Endothelial cell of umbilical vein (primary cell): ENCODE measurements around the gene KIFC1. TPM values are rescaled to one million over a fixed set of nuclear protein-coding genes. Genes with fewer than 3 reads are reported as not detected.
"Not testable (repeated sequence)": the region's sequence is repeated elsewhere in the genome, so short reads cannot be mapped to it uniquely, and the experiment has no call there.

Experiments
- BruUV-seq: library from RNA; stranded (reverse); fragments of 400-500 nt; replicated peaks from 2 replicates; lab custom pipeline; 2021; lab: Mats Ljungman, UMichigan
- CTCF ChIA-PET: fragments of 300-600, 350-600 bp; sonication (Branson Sonifier 250); formaldehyde crosslinking; loops from one replicate; lab custom pipeline; 2021; ENCODE audit warnings: antibody characterized with exemption, inconsistent platforms; lab: Charles Lee
- POLR2A ChIA-PET: fragments of 300-600, 350-600 bp; sonication (Branson Sonifier 250); formaldehyde crosslinking; loops from one replicate; lab custom pipeline; 2021; ENCODE audit warnings: antibody characterized with exemption, inconsistent platforms; lab: Charles Lee
- DNase-seq: peaks from one replicate; pipeline ENCODE4 v3.0.0-alpha.2; 2011; ENCODE audit warnings: low read depth, low spot score
- FAIRE-seq: peaks from 2 replicates; lab custom pipeline; 2011; peaks lifted over from hg19 to GRCh38; lab: Jason Lieb, UNC
- H2AFZ ChIP-seq: 2 replicates; pipeline ENCODE4 v1.6.0; 2012; ENCODE audit warnings: low read depth, low read length, control low read depth, inconsistent platforms
- H3K27ac ChIP-seq: 2 replicates; pipeline ENCODE4 v1.5.1; 2011; ENCODE audit warnings: low read depth, mild to moderate bottlenecking, control low read depth, low read length, moderate library complexity; ENCODE audit not compliant: insufficient read depth
- H3K27me3 ChIP-seq, 2 experiments: 2 replicates each; pipeline versions ENCODE4 v1.6.0 to v1.6.1; 2011; ENCODE audit warnings: low read length in 2 of 2, mixed read lengths in 1 of 2; ENCODE audit not compliant: control insufficient read depth in 2 of 2, insufficient read depth in 2 of 2
- H3K36me3 ChIP-seq, 2 experiments: 2 replicates in 1 of 2; 3 replicates in 1 of 2; pipeline ENCODE4 v1.5.1; 2011; ENCODE audit warnings: low read length in 2 of 2, mild to moderate bottlenecking in 1 of 2, moderate library complexity in 1 of 2; ENCODE audit not compliant: control insufficient read depth in 2 of 2, insufficient read depth in 2 of 2; ENCODE audit errors: extremely low read depth in 1 of 2
- H3K4me1 ChIP-seq: 3 replicates; pipeline ENCODE4 v1.5.1; 2011; ENCODE audit warnings: mild to moderate bottlenecking, low read length; ENCODE audit not compliant: control insufficient read depth, insufficient read depth; ENCODE audit errors: extremely low read depth
- H3K4me2 ChIP-seq: 2 replicates; pipeline ENCODE4 v1.6.1; 2011; ENCODE audit warnings: low read length, control low read depth, mixed read lengths; ENCODE audit not compliant: insufficient read depth
- H3K4me3 ChIP-seq, 3 experiments: fragments of 200-600 bp in 1 of 3; sonication (generic), shearing (Covaris generic) in 1 of 3; replicated peaks in 1 of 3; 2 replicates each; pipeline ENCODE4 v1.5.1; 2011 to 2016; ENCODE audit warnings: control low read depth in 3 of 3, low read length in 3 of 3, mild to moderate bottlenecking in 2 of 3, inconsistent platforms in 1 of 3, low read depth in 1 of 3, moderate library complexity in 1 of 3; ENCODE audit not compliant: insufficient read depth in 1 of 3
- H3K79me2 ChIP-seq: 2 replicates; pipeline ENCODE4 v1.6.0; 2012; ENCODE audit warnings: low read length, inconsistent platforms; ENCODE audit not compliant: control insufficient read depth, insufficient read depth
- H3K9ac ChIP-seq: replicated peaks from 2 replicates; pipeline ENCODE3; 2011; ENCODE audit warnings: low read length, control low read depth; ENCODE audit not compliant: insufficient read depth; ENCODE audit errors: extremely low read depth
- H3K9me1 ChIP-seq: replicated peaks from 3 replicates; pipeline ENCODE4 v1.6.0; 2011; ENCODE audit warnings: mild to moderate bottlenecking, low read length; ENCODE audit not compliant: control insufficient read depth, insufficient read depth; ENCODE audit errors: extremely low read depth
- H3K9me3 ChIP-seq: replicated peaks from 2 replicates; pipeline ENCODE4 v1.5.1; 2012; ENCODE audit warnings: low read length, inconsistent platforms; ENCODE audit not compliant: control insufficient read depth, insufficient read depth
- H4K20me1 ChIP-seq: replicated peaks from 2 replicates; pipeline ENCODE3; 2011; ENCODE audit warnings: mild to moderate bottlenecking, low read length; ENCODE audit not compliant: control insufficient read depth, insufficient read depth; ENCODE audit errors: extremely low read depth
- CTCF ChIP-seq, 2 donors: IDR thresholded peaks; 1 replicate in 1 of 2; 2 replicates in 1 of 2; pipeline ENCODE4 v1.5.1; 2011; ENCODE audit warnings: low read length in 2 of 2, mild to moderate bottlenecking in 2 of 2, moderate library complexity in 2 of 2, control low read depth in 1 of 2, inconsistent platforms in 1 of 2, low read depth in 1 of 2; ENCODE audit not compliant: insufficient read depth in 1 of 2; ENCODE audit errors: extremely low read depth in 1 of 2
- EZH2 ChIP-seq: IDR thresholded peaks from 2 replicates; pipeline ENCODE4 v1.6.1; 2012; ENCODE audit warnings: borderline replicate concordance, low read depth, mild to moderate bottlenecking, moderate library complexity, low read length, inconsistent platforms; ENCODE audit not compliant: severe bottlenecking
- FOS ChIP-seq: IDR thresholded peaks from 2 replicates; pipeline ENCODE4 v1.6.1; 2011; ENCODE audit warnings: mild to moderate bottlenecking, low read length, moderate library complexity, borderline replicate concordance; ENCODE audit not compliant: insufficient read depth
- GATA2 ChIP-seq: IDR thresholded peaks from 2 replicates; pipeline ENCODE4 v1.7.0; 2011; ENCODE audit warnings: low read depth, mild to moderate bottlenecking, moderate library complexity, mixed read lengths, low read length; ENCODE audit not compliant: insufficient read length, insufficient read depth
- dilution Hi-C: fragments of 300-500 bp; cut with MboI; formaldehyde crosslinking; loops from one replicate; pipeline ENCODE4 v1.15.0; 2019; ENCODE audit warnings: low sequenced_read_pairs; ENCODE audit not compliant: extremely low pct_ligation_motif_present
- intact Hi-C: fragments of 100-400 bp; cut with micrococcal nuclease; formaldehyde crosslinking; loops from one replicate; pipeline ENCODE4 v1.10.0; 2022
- polyA plus RNA-seq, 4 experiments: library from polyadenylated mRNA; depleted of rRNA in 3 of 4; stranded (reverse) in 3 of 4; unstranded in 1 of 4; fragments of >200 nt; gene quantifications; 2 replicates each; pipeline versions ENCODE4 v1.2.1 to v1.2.3, GENCODE V29; 2011 to 2012; ENCODE audit warnings: missing spikeins in 1 of 4
- total RNA-seq: library from RNA; stranded (reverse); gene quantifications from 2 replicates; pipeline ENCODE4 v1.2.3, GENCODE V29; 2021

Gene KIFC1
- total and polyA plus RNA-seq, 2 donors (not counting 3 experiments of a cell fraction or from before 2014, with no cell fraction given): 39.3 to 63.4 TPM

DNA sequence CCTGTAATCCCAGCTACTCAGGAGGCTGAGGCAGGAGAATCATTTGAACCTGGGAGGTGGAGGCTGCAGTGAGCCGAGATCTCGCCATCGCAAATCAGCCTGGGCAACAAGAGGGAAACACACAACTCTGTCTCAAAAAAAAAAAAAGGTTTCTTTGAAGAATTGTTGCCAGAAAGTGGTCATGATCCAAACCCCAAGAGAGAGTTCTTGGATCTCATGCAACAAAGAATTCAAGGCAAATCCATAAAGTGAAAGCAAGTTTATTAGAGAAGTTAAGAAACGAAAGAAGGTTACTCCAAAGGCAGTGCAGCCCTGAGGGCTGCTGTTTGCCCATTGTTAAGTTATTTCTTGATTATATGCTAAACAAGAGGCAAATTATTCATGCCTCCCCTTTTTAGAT, 14.5 kb upstream of the KIFC1 start:
- TF ChIP-seq GATA2 (no peak), FOS (no peak), EZH2 (no peak), CTCF (IDR thresholded peaks at IDR 0.05; ENCODE audit: extremely low read depth in 1 of 2, insufficient read depth in 1 of 2, low read depth in 1 of 2, low read length in 2 of 2) (no peak)
- Histone ChIP-seq H3K4me2 (no peak overlapping the region), H3K9ac (no peak overlapping the region), H3K36me3 (no peaks in the 10 kb centered on the region), H3K27me3 (peaks cover 2 to 3% of the 10 kb centered on the region in 2 experiments), H3K79me2 (no peaks in the 10 kb centered on the region), H2AFZ (no peak overlapping the region), H3K9me1 (no peaks in the 10 kb centered on the region), H3K27ac (no peak overlapping the region), H3K9me3 (no peaks in the 10 kb centered on the region), H4K20me1 (no peaks in the 10 kb centered on the region), H3K4me1 (no peaks in the 10 kb centered on the region), H3K4me3 (no peak overlapping the region)
- intact Hi-C loops (no loop called here), dilution Hi-C loops (no loop called here)
- CTCF ChIA-PET: no interaction called here
- FAIRE-seq (no peak), DNase-seq (no peak)
- BruUV-seq: no TSS peak
- POLR2A ChIA-PET: no interaction called here

GRCh38 chr6:33379184-33379583, 12.4 kb upstream of the KIFC1 start:
- CTCF ChIA-PET, H3K79me2 ChIP-seq, H3K9me3 ChIP-seq, H3K27ac ChIP-seq, H4K20me1 ChIP-seq, POLR2A ChIA-PET, intact Hi-C loops, H3K27me3 ChIP-seq, H3K36me3 ChIP-seq, H3K9ac ChIP-seq, H3K4me1 ChIP-seq, DNase-seq, BruUV-seq, H3K9me1 ChIP-seq, dilution Hi-C loops, H3K4me3 ChIP-seq, FAIRE-seq, H3K4me2 ChIP-seq, H2AFZ ChIP-seq: not testable (repeated sequence)
